Measurements from ENCODE around the gene TRABD. TPM values are rescaled to one million over a fixed set of nuclear protein-coding genes. Genes with fewer than 3 reads are reported as not detected.
A peak's percentile ranks its signal among the peaks of the same experiment; 100 is the strongest.

The TRABD gene
- total RNA-seq, 1 experiment from 2014 or later: 50.9 TPM

GRCh38 chr22:50233223-50233622, 47.5 kb downstream of the TRABD start:
- DNase-seq (ENCODE audit: low read depth): no peak

- no peak for DNase-seq (ENCODE audit: low read depth)
Observed at GRCh38 chr22:50236731-50237409, 51.2 kb downstream of the TRABD start.

GRCh38 chr22:50238755-50239154, 53.0 kb downstream of the TRABD start:
- DNase-seq (ENCODE audit: low read depth): peak; percentile 42

- DNase-seq (ENCODE audit: low read depth): no peak
Observed at GRCh38 chr22:50242406-50242949, 56.8 kb downstream of the TRABD start.

GRCh38 chr22:50243685-50244419, 58.1 kb downstream of the TRABD start:
- no peak for DNase-seq (ENCODE audit: low read depth)

GRCh38 chr22:50244420-50245213, 58.9 kb downstream of the TRABD start, which contains the start of gene TUBGCP6:
Gene TUBGCP6 (minus strand): TSS chr22:50245023. CDS start chr22:50244459, 564 bp downstream.
- peak; percentile 86 for DNase-seq (ENCODE audit: low read depth)

GRCh38 chr22:50245214-50246072, 59.7 kb downstream of the TRABD start:
- DNase-seq (ENCODE audit: low read depth): no peak

GRCh38 chr22:50246242-50247175, 60.8 kb downstream of the TRABD start:
- no peak for DNase-seq (ENCODE audit: low read depth)

GRCh38 chr22:50247748-50248147, 62.0 kb downstream of the TRABD start:
- DNase-seq (ENCODE audit: low read depth): no peak

- no peak for DNase-seq (ENCODE audit: low read depth)
Observed at GRCh38 chr22:50248196-50249081, 62.7 kb downstream of the TRABD start.

Other genes starting within 250 kb of the TRABD start
- 56.8 and 58.1 TPM in 2 replicates for gene PIM3, start 225.1 kb upstream of the TRABD start, total RNA-seq (2014; rRNA removed; shearing (Covaris generic))
- not detected in 2 replicates for gene IL17REL, start 173.1 kb upstream of the TRABD start, total RNA-seq (2014; rRNA removed; shearing (Covaris generic))
- gene TTLL8, start 127.6 kb upstream of the TRABD start, total RNA-seq (2014; rRNA removed; shearing (Covaris generic)): not detected in 2 replicates
- 0.10 TPM in 1 of 2 replicates, not detected in the other for gene MLC1, start 100.5 kb upstream of the TRABD start, total RNA-seq (2014; rRNA removed; shearing (Covaris generic))
- gene MOV10L1, start 95.9 kb upstream of the TRABD start, total RNA-seq (2014; rRNA removed; shearing (Covaris generic)): not detected in 2 replicates
- 1.4 and 1.6 TPM in 2 replicates for gene PANX2, start 15.2 kb upstream of the TRABD start, total RNA-seq (2014; rRNA removed; shearing (Covaris generic))
- gene SELENOO, start 15.1 kb downstream of the TRABD start, total RNA-seq (2014; rRNA removed; shearing (Covaris generic)): 44.5 and 49.1 TPM in 2 replicates
- 13.1 and 14.2 TPM in 2 replicates for gene TUBGCP6, start 59.1 kb downstream of the TRABD start, total RNA-seq (2014; rRNA removed; shearing (Covaris generic))
- gene HDAC10, start 65.4 kb downstream of the TRABD start, total RNA-seq (2014; rRNA removed; shearing (Covaris generic)): 13.6 and 14.5 TPM in 2 replicates
- gene MAPK12, start 75.8 kb downstream of the TRABD start, total RNA-seq (2014; rRNA removed; shearing (Covaris generic)): 50.1 and 50.6 TPM in 2 replicates
- 12.6 and 18.0 TPM in 2 replicates for gene MAPK11, start 84.5 kb downstream of the TRABD start, total RNA-seq (2014; rRNA removed; shearing (Covaris generic))
- gene PLXNB2, start 121.7 kb downstream of the TRABD start, total RNA-seq (2014; rRNA removed; shearing (Covaris generic)): 73.4 and 84.1 TPM in 2 replicates
- gene DENND6B, start 141.1 kb downstream of the TRABD start, total RNA-seq (2014; rRNA removed; shearing (Covaris generic)): 0.13 and 0.31 TPM in 2 replicates
- gene PPP6R2, start 157.4 kb downstream of the TRABD start, total RNA-seq (2014; rRNA removed; shearing (Covaris generic)): 40.0 and 44.6 TPM in 2 replicates

All from HT1080 (cell line).